ENCODE data around the gene ZFHX2. TPM values are rescaled to one million over a fixed set of nuclear protein-coding genes. Genes with fewer than 3 reads are reported as not detected.
A peak's percentile ranks its signal among the peaks of the same experiment; 100 is the strongest.

ZFHX2 gene
- polyA plus RNA-seq, 1 donor (not counting 4 experiments of a cell fraction or from before 2014, with no cell fraction given): 0.18 TPM

DNA sequence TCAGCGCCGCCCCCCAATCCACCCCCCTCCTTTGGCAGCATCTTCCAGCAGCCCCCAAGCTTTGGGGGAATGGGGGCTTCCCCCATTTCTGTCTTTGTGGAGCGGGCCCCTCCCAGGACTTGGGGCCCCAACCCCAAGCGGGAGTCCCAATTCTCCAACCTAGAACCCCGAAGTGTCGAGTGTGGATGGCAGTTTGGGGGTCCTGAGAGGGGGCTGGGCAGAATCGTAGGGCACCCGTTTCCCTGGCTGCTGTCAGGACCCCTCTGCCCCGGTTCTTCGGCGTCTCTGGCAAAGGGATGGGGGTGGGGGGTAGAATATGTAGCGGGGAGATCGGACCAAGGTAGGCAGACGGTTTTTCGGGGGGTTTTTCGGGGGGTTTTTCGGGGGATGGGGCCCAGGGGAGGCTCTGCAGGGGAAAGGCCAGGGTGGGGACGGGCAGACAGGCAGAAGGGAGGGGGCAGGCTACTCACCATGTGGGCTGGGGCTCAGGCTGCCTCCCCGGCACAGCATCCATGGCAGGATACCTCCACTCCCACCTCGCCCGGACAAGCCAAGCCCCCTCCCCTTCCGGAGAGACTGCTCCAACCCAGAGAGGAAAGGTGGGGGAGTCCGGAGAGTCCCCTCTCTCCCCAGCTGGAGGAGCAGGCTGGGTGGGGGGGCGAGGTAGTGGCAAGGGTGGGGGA is 26.3 kb upstream of the ZFHX2 start:
- no peak overlapping the region for H3K4me3 ChIP-seq (ENCODE audit: control insufficient read depth in 2 of 3, extremely low read depth in 1 of 3, insufficient read depth in 2 of 3, low read depth in 1 of 3, low read length in 3 of 3)
- no peaks in the 10 kb centered on the region for H3K79me2 ChIP-seq (ENCODE audit: control insufficient read depth, insufficient read depth, low read length)
- H3K27me3 ChIP-seq (ENCODE audit: control insufficient read depth, extremely low read depth, insufficient read depth, low read length): peaks cover 50% of the 10 kb centered on the region
- no peaks in the 10 kb centered on the region for H3K9me1 ChIP-seq (ENCODE audit: control insufficient read depth, extremely low read depth, insufficient read depth, low read length)
- dilution Hi-C loops (cut with MboI; ENCODE audit: extremely low pct_ligation_motif_present, low sequenced_read_pairs): no loop called here
- no peaks in the 10 kb centered on the region for H3K36me3 ChIP-seq (ENCODE audit: control insufficient read depth in 2 of 2, extremely low read depth in 1 of 2, insufficient read depth in 2 of 2, low read length in 2 of 2)
- H2AFZ ChIP-seq (ENCODE audit: control insufficient read depth, low read length): no peak overlapping the region
- no peak overlapping the region for H3K4me2 ChIP-seq (ENCODE audit: control insufficient read depth, extremely low read depth, insufficient read depth, low read depth, low read length)
- DNase-seq (ENCODE audit: low read depth, low spot score): no peak
- no peaks in the 10 kb centered on the region for H4K20me1 ChIP-seq (ENCODE audit: control insufficient read depth, extremely low read depth, insufficient read depth, low read length)
- H3K9ac ChIP-seq (ENCODE audit: control insufficient read depth, extremely low read depth, insufficient read depth, low read length): no peak overlapping the region
- H3K4me1 ChIP-seq (ENCODE audit: control insufficient read depth, extremely low read depth, insufficient read depth, low read length): no peaks in the 10 kb centered on the region
- H3K27ac ChIP-seq (ENCODE audit: control insufficient read depth, insufficient read depth, low read length): no peak overlapping the region
- TF ChIP-seq EZH2 (IDR thresholded peaks at IDR 0.05; ENCODE audit: low read length): no peak
- TF ChIP-seq, protein P1, sequence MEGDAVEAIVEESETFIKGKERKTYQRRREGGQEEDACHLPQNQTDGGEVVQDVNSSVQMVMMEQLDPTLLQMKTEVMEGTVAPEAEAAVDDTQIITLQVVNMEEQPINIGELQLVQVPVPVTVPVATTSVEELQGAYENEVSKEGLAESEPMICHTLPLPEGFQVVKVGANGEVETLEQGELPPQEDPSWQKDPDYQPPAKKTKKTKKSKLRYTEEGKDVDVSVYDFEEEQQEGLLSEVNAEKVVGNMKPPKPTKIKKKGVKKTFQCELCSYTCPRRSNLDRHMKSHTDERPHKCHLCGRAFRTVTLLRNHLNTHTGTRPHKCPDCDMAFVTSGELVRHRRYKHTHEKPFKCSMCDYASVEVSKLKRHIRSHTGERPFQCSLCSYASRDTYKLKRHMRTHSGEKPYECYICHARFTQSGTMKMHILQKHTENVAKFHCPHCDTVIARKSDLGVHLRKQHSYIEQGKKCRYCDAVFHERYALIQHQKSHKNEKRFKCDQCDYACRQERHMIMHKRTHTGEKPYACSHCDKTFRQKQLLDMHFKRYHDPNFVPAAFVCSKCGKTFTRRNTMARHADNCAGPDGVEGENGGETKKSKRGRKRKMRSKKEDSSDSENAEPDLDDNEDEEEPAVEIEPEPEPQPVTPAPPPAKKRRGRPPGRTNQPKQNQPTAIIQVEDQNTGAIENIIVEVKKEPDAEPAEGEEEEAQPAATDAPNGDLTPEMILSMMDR (optimal IDR thresholded peaks at IDR 0.05 in 1 of 3, IDR thresholded peaks at IDR 0.05 in 1 of 3, conservative IDR thresholded peaks at IDR 0.05 in 1 of 3; ENCODE audit: extremely low read depth in 1 of 3, insufficient read depth in 2 of 3, low read length in 3 of 3): no peak
- H3K9me3 ChIP-seq (ENCODE audit: control insufficient read depth, low read depth, low read length): no peaks in the 10 kb centered on the region
- no peak for FAIRE-seq

DNA sequence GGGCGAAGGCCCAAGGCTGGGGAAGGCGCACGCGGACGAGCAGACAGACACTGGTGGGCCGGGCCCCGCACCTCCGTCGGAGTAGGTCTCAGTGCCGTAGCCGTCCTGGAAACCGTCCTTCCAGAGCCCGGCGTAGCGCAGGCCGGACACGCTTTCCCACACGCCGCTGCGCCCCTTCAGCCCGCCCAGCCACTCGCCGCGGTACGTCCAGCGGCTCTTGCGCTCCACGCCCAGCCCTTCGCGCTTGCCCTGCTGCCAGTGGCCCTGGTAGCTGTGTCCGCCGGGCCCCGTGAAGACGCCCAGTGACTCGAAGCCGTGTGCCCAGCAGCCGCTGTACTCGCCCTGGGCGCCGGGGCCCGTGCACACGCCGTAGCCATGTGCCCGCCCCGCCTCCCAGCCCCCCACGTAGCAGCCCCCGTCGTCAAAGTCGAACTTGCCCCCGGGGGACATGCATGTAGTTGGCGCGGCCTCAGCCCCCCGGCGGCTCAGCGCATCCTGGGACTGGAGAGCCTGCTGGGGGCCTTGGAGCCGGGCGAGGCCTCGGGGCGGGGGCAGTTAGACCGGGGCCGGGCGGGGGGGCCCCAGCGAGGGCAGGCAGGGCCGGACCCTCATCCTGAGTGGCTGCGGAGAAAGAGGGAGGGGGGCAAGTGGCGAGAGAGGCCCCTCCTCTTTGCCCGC is 25.6 kb upstream of the ZFHX2 start:
- DNase-seq (ENCODE audit: low read depth, low spot score) (no peak), FAIRE-seq (no peak)
- Histone ChIP-seq H3K27ac (ENCODE audit: control insufficient read depth, insufficient read depth, low read length) (no peak overlapping the region), H3K9me1 (ENCODE audit: control insufficient read depth, extremely low read depth, insufficient read depth, low read length) (no peaks in the 10 kb centered on the region), H2AFZ (ENCODE audit: control insufficient read depth, low read length) (peak overlapping the region; percentile 22), H3K4me3 (ENCODE audit: control insufficient read depth in 2 of 3, extremely low read depth in 1 of 3, insufficient read depth in 2 of 3, low read depth in 1 of 3, low read length in 3 of 3) (no peak overlapping the region), H3K27me3 (ENCODE audit: control insufficient read depth, extremely low read depth, insufficient read depth, low read length) (peaks cover 46% of the 10 kb centered on the region), H3K4me1 (ENCODE audit: control insufficient read depth, extremely low read depth, insufficient read depth, low read length) (peaks cover 2% of the 10 kb centered on the region), H3K9me3 (ENCODE audit: control insufficient read depth, low read depth, low read length) (no peaks in the 10 kb centered on the region), H4K20me1 (ENCODE audit: control insufficient read depth, extremely low read depth, insufficient read depth, low read length) (no peaks in the 10 kb centered on the region), H3K9ac (ENCODE audit: control insufficient read depth, extremely low read depth, insufficient read depth, low read length) (no peak overlapping the region), H3K4me2 (ENCODE audit: control insufficient read depth, extremely low read depth, insufficient read depth, low read depth, low read length) (no peak overlapping the region), H3K36me3 (ENCODE audit: control insufficient read depth in 2 of 2, extremely low read depth in 1 of 2, insufficient read depth in 2 of 2, low read length in 2 of 2) (no peaks in the 10 kb centered on the region), H3K79me2 (ENCODE audit: control insufficient read depth, insufficient read depth, low read length) (no peaks in the 10 kb centered on the region)
- TF ChIP-seq, protein P1 (optimal IDR thresholded peaks at IDR 0.05 in 1 of 3, IDR thresholded peaks at IDR 0.05 in 1 of 3, conservative IDR thresholded peaks at IDR 0.05 in 1 of 3; ENCODE audit: extremely low read depth in 1 of 3, insufficient read depth in 2 of 3, low read length in 3 of 3): no peak
- no peak for TF ChIP-seq EZH2 (IDR thresholded peaks at IDR 0.05; ENCODE audit: low read length)
- dilution Hi-C loops (cut with MboI; ENCODE audit: extremely low pct_ligation_motif_present, low sequenced_read_pairs): no loop called here
